ENCODE results near the gene SLC4A9.

The SLC4A9 gene

GRCh38 chr5:140401362-140402257, 41.6 kb downstream of the SLC4A9 start, which contains the start of gene ANKHD1:
TSS of gene ANKHD1 (plus strand) at chr5:140401833. CDS start at chr5:140401968, 135 bp downstream.
- peak; percentile 84 for ATAC-seq
- TF ChIP-seq POU6F1 (CRISPR knock-in tag; IDR thresholded peaks at IDR 0.05; ENCODE audit: borderline replicate concordance, low read depth) (no peak), CSDC2 (CRISPR knock-in tag; IDR thresholded peaks at IDR 0.05) (no peak), TOX (CRISPR knock-in tag; IDR thresholded peaks at IDR 0.05; ENCODE audit: borderline replicate concordance) (no peak), PATZ1 (CRISPR knock-in tag; IDR thresholded peaks at IDR 0.05; ENCODE audit: borderline replicate concordance) (no peak), TCF4 (CRISPR knock-in tag; IDR thresholded peaks at IDR 0.05; ENCODE audit: borderline replicate concordance) (no peak), RARB (CRISPR knock-in tag; IDR thresholded peaks at IDR 0.05) (no peak), TSHZ2 (CRISPR knock-in tag; IDR thresholded peaks at IDR 0.05) (no peak), ARNTL (CRISPR knock-in tag; IDR thresholded peaks at IDR 0.05; ENCODE audit: borderline replicate concordance, low read depth) (no peak), ISL1 (CRISPR knock-in tag; IDR thresholded peaks at IDR 0.05) (no peak), ZNF565 (CRISPR knock-in tag; conservative IDR thresholded peaks at IDR 0.05; ENCODE audit: low read depth) (no peak)

GRCh38 chr5:140402258-140403074, 42.5 kb downstream of the SLC4A9 start:
- no peak for TF ChIP-seq GLIS3 (CRISPR knock-in tag; IDR thresholded peaks at IDR 0.05)
- no peak for TF ChIP-seq TCF4 (CRISPR knock-in tag; IDR thresholded peaks at IDR 0.05; ENCODE audit: borderline replicate concordance)
- no peak for TF ChIP-seq ISL1 (CRISPR knock-in tag; IDR thresholded peaks at IDR 0.05)
- TF ChIP-seq TSHZ2 (CRISPR knock-in tag; IDR thresholded peaks at IDR 0.05), result no peak
- no peak for TF ChIP-seq ZFP30 (CRISPR knock-in tag; IDR thresholded peaks at IDR 0.05)
- no peak for TF ChIP-seq POU6F1 (CRISPR knock-in tag; IDR thresholded peaks at IDR 0.05; ENCODE audit: borderline replicate concordance, low read depth)
- TF ChIP-seq ESRRG (CRISPR knock-in tag; IDR thresholded peaks at IDR 0.05), result no peak
- no peak for TF ChIP-seq ZNF8 (CRISPR knock-in tag; IDR thresholded peaks at IDR 0.05)
- TF ChIP-seq BACH2 (CRISPR knock-in tag; IDR thresholded peaks at IDR 0.05; ENCODE audit: borderline replicate concordance), result no peak
- no peak for TF ChIP-seq ZNF70 (CRISPR knock-in tag; IDR thresholded peaks at IDR 0.05)
- no peak for TF ChIP-seq PATZ1 (CRISPR knock-in tag; IDR thresholded peaks at IDR 0.05; ENCODE audit: borderline replicate concordance)
- TF ChIP-seq RARB (CRISPR knock-in tag; IDR thresholded peaks at IDR 0.05), result no peak
- peak; percentile 9 for ATAC-seq
